Spleen (tissue), 11 donors: ENCODE results near the gene RNF11. TPM values are rescaled to one million over a fixed set of nuclear protein-coding genes. Genes with fewer than 3 reads are reported as not detected.

ENCODE experiments used
- DNase-seq: peaks from one replicate; pipeline ENCODE4 v3.0.0-alpha.2; 2020
- H3K27ac ChIP-seq, 8 donors: fragments of 200-600 bp; sonication (generic) in 7 of 8; 1 replicate in 4 of 8; 2 replicates in 4 of 8; pipeline versions ENCODE4 v1.5.0 to v1.8.0; 2016 to 2021; ENCODE audit warnings: inconsistent platforms in 4 of 8, mild to moderate bottlenecking in 4 of 8, moderate library complexity in 1 of 8
- H3K27me3 ChIP-seq, 7 donors: fragments of 200-600 bp; sonication (generic) in 6 of 7; replicated peaks in 1 of 7; 1 replicate in 4 of 7; 2 replicates in 3 of 7; pipeline versions ENCODE4 v1.5.0 to v1.8.0; 2016 to 2021; ENCODE audit warnings: inconsistent platforms in 3 of 7, mild to moderate bottlenecking in 1 of 7
- H3K36me3 ChIP-seq, 6 donors: fragments of 200-600 bp; sonication (generic) in 5 of 6; 1 replicate in 4 of 6; 2 replicates in 2 of 6; pipeline versions ENCODE4 v1.5.0 to v1.8.0; 2016 to 2021; ENCODE audit warnings: inconsistent platforms in 2 of 6
- H3K4me1 ChIP-seq, 6 donors: fragments of 200-600 bp; sonication (generic) in 5 of 6; 1 replicate in 3 of 6; 2 replicates in 3 of 6; pipeline versions ENCODE4 v1.5.0 to v1.8.0; 2016 to 2021; ENCODE audit warnings: inconsistent platforms in 3 of 6
- H3K4me3 ChIP-seq, 8 donors: fragments of 200-600 bp; sonication (generic) in 7 of 8; 1 replicate in 4 of 8; 2 replicates in 4 of 8; pipeline versions ENCODE4 v1.5.0 to v1.8.0; 2016 to 2021; ENCODE audit warnings: inconsistent platforms in 4 of 8, mild to moderate bottlenecking in 4 of 8, moderate library complexity in 2 of 8
- H3K9me3 ChIP-seq, 8 donors: fragments of 200-600 bp; sonication (generic) in 7 of 8; 1 replicate in 4 of 8; 2 replicates in 4 of 8; pipeline versions ENCODE4 v1.5.0 to v1.8.0; 2016 to 2021; ENCODE audit warnings: inconsistent platforms in 4 of 8
- CTCF ChIP-seq, 11 experiments: fragments of 200-600 bp in 7 of 11; fragments of 450-650 bp in 4 of 11; sonication (generic) in 4 of 11; IDR thresholded peaks in 8 of 11; conservative IDR thresholded peaks in 3 of 11; 1 replicate in 7 of 11; 2 replicates in 4 of 11; pipeline versions ENCODE4 v1.4.0 to v1.8.0; 2016 to 2021; ENCODE audit warnings: antibody characterized with exemption in 11 of 11, inconsistent platforms in 4 of 11, mild to moderate bottlenecking in 1 of 11
- POLR2A ChIP-seq, 3 donors: fragments of 450-650 bp; IDR thresholded peaks; one replicate each; pipeline ENCODE4 v1.5.1; 2017; ENCODE audit warnings: antibody characterized with exemption in 3 of 3, mild to moderate bottlenecking in 1 of 3
- POLR2AphosphoS5 ChIP-seq, 3 donors: sonication (generic); formaldehyde crosslinking; IDR thresholded peaks; one replicate each; pipeline ENCODE4 v1.5.1; 2017; ENCODE audit warnings: antibody characterized with exemption in 3 of 3
- WGBS, 5 donors: extraction: QIAGEN DNeasy Blood & Tissue Kit in 3 of 5; methylation state at CpG; one replicate each; pipeline versions ENCODE4 v1.1.5 to v1.1.7; 2013 to 2018; 5-methylcytosine and 5-hydroxymethylcytosine counted together
- intact Hi-C: fragments of 100-400 bp; cut with DNase I; formaldehyde crosslinking; loops from one replicate; pipeline ENCODE4 v1.15.0; 2023; ENCODE audit warnings: low total_unique reads
- polyA plus RNA-seq, 3 donors: library from polyadenylated mRNA; stranded (reverse); fragments of 200-250 nt; gene quantifications; one replicate each; pipeline ENCODE4 v1.2.1, GENCODE V29; 2013
- total RNA-seq, 7 donors: library from RNA; depleted of rRNA in 3 of 7; stranded (reverse); fragments of >200 nt in 3 of 7; fragmentation: NEBNext Ultra II Directional in 4 of 7; extraction: Animal tissue kit (Norgen Biotek cat#: 25700) in 4 of 7; gene quantifications; one replicate each; pipeline versions ENCODE4 v1.1.0 to v1.2.1, GENCODE V29; 2016 to 2021
- donor health status: healthy with polysubstance abuse.
- donor health status: DM: no; HTN: no; CAD: no; lungs with moderate emphysema.
- donor health status: DM: no; HTN: no; CAD: no.
- donor health status: Bipolar disorder and iron deficiency.
- donor health status: healthy.
- donor health status: DM: no; HTN: no; CAD: no.
- donor health status: DM: yes; HTN: yes; CAD: no.

RNF11 gene
- total and polyA plus RNA-seq, 10 donors = 21.4 to 111 (median 70.7) TPM

- no peak overlapping the region for H3K27ac ChIP-seq
- intact Hi-C loops = no loop called here
- DNase-seq = no peak
- peaks cover 0 to 35% (median 13%) of the 10 kb centered on the region in 6 donors for H3K4me1 ChIP-seq
- H3K9me3 ChIP-seq = no peaks in the 10 kb centered on the region
- no peaks in the 10 kb centered on the region for H3K27me3 ChIP-seq
- H3K36me3 ChIP-seq = no peaks in the 10 kb centered on the region
- 91 to 99% (median 95%) methylated on average over 4 of the region's 4 CpGs for WGBS, 5 donors
- no peak overlapping the region for H3K4me3 ChIP-seq
- TF ChIP-seq POLR2A (IDR thresholded peaks at IDR 0.05) (no peak), CTCF (IDR thresholded peaks at IDR 0.05 in 8 of 11, conservative IDR thresholded peaks at IDR 0.05 in 3 of 11) (no peak), POLR2AphosphoS5 (IDR thresholded peaks at IDR 0.05) (no peak)
Observed at GRCh38 chr1:51298322-51298705, 62.2 kb downstream of the RNF11 start.

DNA sequence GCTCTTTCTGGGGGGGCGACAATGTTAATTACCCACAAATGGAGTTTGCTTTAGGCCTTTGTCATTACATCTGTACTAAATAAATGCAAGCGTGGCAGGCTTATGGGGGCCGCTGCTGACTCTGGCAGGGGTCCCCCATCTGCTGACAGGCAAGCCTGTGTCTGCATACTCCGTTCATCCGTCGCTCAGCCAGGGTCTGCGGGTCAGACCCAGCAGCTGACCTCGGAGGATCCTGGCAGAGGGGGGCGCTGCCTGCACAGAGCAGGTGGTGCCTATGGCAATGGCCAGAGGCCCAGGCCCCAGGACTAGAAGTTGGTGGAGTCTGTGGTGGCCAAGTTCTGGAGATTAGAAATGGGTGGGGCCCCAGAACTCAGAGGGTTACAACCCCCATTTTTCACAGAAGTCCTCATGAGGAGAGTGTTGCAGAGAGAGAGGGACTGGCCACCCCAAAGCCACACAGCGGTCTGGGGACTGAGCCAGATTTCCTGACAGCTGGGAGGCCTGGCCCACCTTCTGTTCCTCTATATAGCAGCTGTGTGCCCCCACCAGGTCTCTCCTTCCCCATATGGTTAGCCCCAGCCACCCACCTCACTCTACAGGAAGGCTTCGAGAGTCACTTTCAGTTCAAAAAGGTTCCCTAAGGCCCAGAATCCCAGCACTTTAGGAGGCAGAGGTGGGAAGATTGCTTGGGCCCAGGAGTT, 63.3 kb downstream of the RNF11 start:
- intact Hi-C loops = no loop called here

DNA sequence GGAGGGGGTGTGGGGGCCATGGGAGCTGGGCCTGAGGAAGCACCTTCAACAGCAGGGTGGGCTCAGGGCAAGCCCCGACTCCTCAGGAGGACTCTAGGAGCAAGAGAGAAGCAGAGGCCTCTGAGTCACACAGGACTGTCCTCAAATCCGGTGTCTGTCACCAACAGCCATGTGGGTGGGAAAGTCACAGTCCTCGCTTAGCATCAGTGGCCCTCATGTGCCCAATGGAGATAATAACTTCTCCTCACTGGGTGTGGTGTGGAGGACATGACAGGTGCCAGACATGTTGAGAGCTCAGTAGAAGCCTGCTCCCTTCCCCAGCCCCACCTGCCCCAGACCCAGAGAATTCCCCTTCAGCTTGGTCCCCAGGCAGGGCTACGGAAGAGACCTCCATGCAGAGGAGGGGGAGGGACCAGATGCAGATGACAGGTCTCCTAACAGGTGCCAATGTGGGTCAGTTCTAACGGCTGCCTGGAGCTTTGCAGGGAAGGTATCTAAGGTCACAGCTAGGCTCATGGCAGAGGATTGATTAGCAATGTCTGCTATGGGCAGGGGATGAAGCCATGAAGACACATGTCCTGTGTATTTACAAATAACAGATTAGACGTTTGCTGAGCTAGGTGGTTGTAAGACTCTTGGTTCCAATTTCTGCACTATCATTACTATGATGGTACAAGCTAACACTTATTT, 64.1 kb downstream of the RNF11 start:
- TF ChIP-seq POLR2A (IDR thresholded peaks at IDR 0.05) = no peak
- no peak for TF ChIP-seq POLR2AphosphoS5 (IDR thresholded peaks at IDR 0.05)
- no peak for TF ChIP-seq CTCF (IDR thresholded peaks at IDR 0.05 in 8 of 11, conservative IDR thresholded peaks at IDR 0.05 in 3 of 11)
- Histone ChIP-seq H3K4me3 (no peak overlapping the region), H3K9me3 (no peaks in the 10 kb centered on the region), H3K36me3 (no peaks in the 10 kb centered on the region), H3K27me3 (no peaks in the 10 kb centered on the region), H3K27ac (no peak overlapping the region), H3K4me1 (peaks cover 0 to 37% (median 20%) of the 10 kb centered on the region in 6 donors)
- 85 to 90% (median 86%) methylated on average over 5 to 6 of the region's 6 CpGs for WGBS, 5 donors
- no peak for DNase-seq
- intact Hi-C loops = no loop called here

More for the DNA sequence above, 63.3 kb downstream of the RNF11 start:
- H3K36me3 ChIP-seq = no peaks in the 10 kb centered on the region
- WGBS, 5 donors = 81 to 90% (median 86%) methylated on average over 6 to 11 of the region's 11 CpGs
- DNase-seq = peak; percentile 58
- peaks cover 0 to 42% (median 20%) of the 10 kb centered on the region in 6 donors for H3K4me1 ChIP-seq
- TF ChIP-seq POLR2A (IDR thresholded peaks at IDR 0.05) (no peak), POLR2AphosphoS5 (IDR thresholded peaks at IDR 0.05) (no peak)
- H3K27me3 ChIP-seq = no peaks in the 10 kb centered on the region
- H3K27ac ChIP-seq = no peak overlapping the region
- H3K9me3 ChIP-seq = no peaks in the 10 kb centered on the region
- no peak overlapping the region for H3K4me3 ChIP-seq

- TF ChIP-seq CTCF (IDR thresholded peaks at IDR 0.05 in 8 of 11, conservative IDR thresholded peaks at IDR 0.05 in 3 of 11) (no peak), POLR2A (IDR thresholded peaks at IDR 0.05) (no peak), POLR2AphosphoS5 (IDR thresholded peaks at IDR 0.05) (no peak)
- no peaks in the 10 kb centered on the region for H3K27me3 ChIP-seq
- no peak overlapping the region for H3K4me3 ChIP-seq
- 32 to 88% (median 81%) methylated on average over 2 to 10 of the region's 10 CpGs for WGBS, 5 donors
- intact Hi-C loops = no loop called here
- peak; percentile 56 for DNase-seq
- H3K27ac ChIP-seq = no peak overlapping the region
- H3K9me3 ChIP-seq = no peaks in the 10 kb centered on the region
- H3K4me1 ChIP-seq = peaks cover 0 to 28% (median 19%) of the 10 kb centered on the region in 6 donors
- no peaks in the 10 kb centered on the region for H3K36me3 ChIP-seq
Observed at GRCh38 chr1:51301152-51301843, 65.2 kb downstream of the RNF11 start.
